Activated T-helper 1 cell treated with anti-CD3 and anti-CD28 coated beads, Interleukin-12 subunit alpha, Interleukin-12 subunit beta, Interleukin-2, Interleukin-4 antibody, amounts not matched to agents 30 ng/mL and 10 ng/mL and 1 ng/mL, durations not matched to agents 14 hours and 24 hours and 36 hours (primary cell): ENCODE measurements around the gene XCR1. TPM values are rescaled to one million over a fixed set of nuclear protein-coding genes. Genes with fewer than 3 reads are reported as not detected.

Experiments
- DNase-seq: peaks from one replicate; pipeline ENCODE4 v3.0.0; 2021; ENCODE audit warnings: low spot score
- H3K27ac Mint-ChIP-seq: one replicate; pipeline ENCODE4 v1.8.0; 2021; ENCODE audit warnings: mild to moderate bottlenecking, mixed read lengths
- H3K27me3 Mint-ChIP-seq: one replicate; pipeline ENCODE4 v1.8.0; 2022; ENCODE audit warnings: mild to moderate bottlenecking, moderate library complexity, mixed read lengths; ENCODE audit not compliant: insufficient read depth
- H3K36me3 Mint-ChIP-seq: one replicate; pipeline ENCODE4 v1.8.0; 2021; ENCODE audit warnings: low read depth, mixed read lengths
- H3K4me1 Mint-ChIP-seq: one replicate; pipeline ENCODE4 v1.8.0; 2021; ENCODE audit warnings: low read depth, mixed read lengths
- H3K4me3 Mint-ChIP-seq: one replicate; pipeline ENCODE4 v1.8.0; 2021; ENCODE audit warnings: mild to moderate bottlenecking, moderate library complexity, mixed read lengths
- H3K9me3 Mint-ChIP-seq: one replicate; pipeline ENCODE4 v1.8.0; 2021; ENCODE audit warnings: mixed read lengths
- intact Hi-C: fragments of 100-400 bp; cut with micrococcal nuclease; formaldehyde crosslinking; loops from one replicate; pipeline ENCODE4 v1.15.1; 2024
- total RNA-seq: library from RNA; stranded (reverse); gene quantifications from 2 replicates; pipeline ENCODE4 v1.2.3, GENCODE V29; 2022

The XCR1 gene
- total RNA-seq, 1 donor from 2014 or later = 0.08 TPM

DNA sequence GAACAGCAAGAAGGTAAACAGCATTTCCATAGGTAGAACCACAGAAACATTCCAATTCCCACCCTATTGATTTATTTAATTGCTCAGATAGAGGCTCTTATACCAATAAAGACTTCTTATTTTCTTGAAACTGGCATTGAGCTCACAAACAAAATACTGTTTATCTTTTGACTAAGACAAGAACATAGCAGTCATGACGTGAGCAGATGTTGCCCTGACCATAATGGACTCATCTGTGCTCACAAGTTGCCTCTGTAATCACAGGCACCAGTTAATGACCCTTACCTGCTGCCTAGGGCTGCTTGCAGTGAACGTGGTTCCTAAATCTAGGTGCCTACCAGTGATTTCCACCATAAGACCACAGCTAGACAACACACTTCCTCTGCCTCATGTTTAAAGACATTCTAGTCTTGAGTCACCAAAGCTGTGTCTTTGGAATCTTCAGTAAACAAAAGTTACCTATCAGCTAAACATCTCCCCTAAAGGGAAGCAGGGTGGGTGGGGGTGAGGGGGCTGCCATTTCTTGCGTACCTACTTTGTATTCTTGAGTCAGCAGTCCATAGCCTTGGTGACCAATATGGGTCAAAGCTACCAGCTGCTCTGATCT lies 33.8 kb downstream of the XCR1 start:
- intact Hi-C loops = loop anchor here (1.0 to 5.0 kb wide), 9 partner anchors 12 to 304 kb away; partner anchors contain the start of genes CXCR6 and SACM1L
- Mint-ChIP-seq H3K4me1 (peaks cover 75% of the 10 kb centered on the region), H3K4me3 (peak overlapping the region; percentile 70), H3K27ac (peak overlapping the region; percentile 88), H3K9me3 (no peaks in the 10 kb centered on the region), H3K36me3 (peaks cover 39% of the 10 kb centered on the region), H3K27me3 (no peaks in the 10 kb centered on the region)
- peak; percentile 35 for DNase-seq

GRCh38 chr3:45992821-45993221 lies 34.5 kb downstream of the XCR1 start:
- H3K9me3 Mint-ChIP-seq = no peaks in the 10 kb centered on the region
- no peak for DNase-seq
- peaks cover 74% of the 10 kb centered on the region for H3K4me1 Mint-ChIP-seq
- peak overlapping the region; percentile 64 for H3K27ac Mint-ChIP-seq
- H3K36me3 Mint-ChIP-seq = peaks cover 43% of the 10 kb centered on the region
- intact Hi-C loops = loop anchor here (1.0 to 5.0 kb wide), 9 partner anchors 12 to 304 kb away; partner anchors contain the start of genes CXCR6 and SACM1L
- H3K4me3 Mint-ChIP-seq = peak overlapping the region; percentile 70
- H3K27me3 Mint-ChIP-seq = no peaks in the 10 kb centered on the region

DNA sequence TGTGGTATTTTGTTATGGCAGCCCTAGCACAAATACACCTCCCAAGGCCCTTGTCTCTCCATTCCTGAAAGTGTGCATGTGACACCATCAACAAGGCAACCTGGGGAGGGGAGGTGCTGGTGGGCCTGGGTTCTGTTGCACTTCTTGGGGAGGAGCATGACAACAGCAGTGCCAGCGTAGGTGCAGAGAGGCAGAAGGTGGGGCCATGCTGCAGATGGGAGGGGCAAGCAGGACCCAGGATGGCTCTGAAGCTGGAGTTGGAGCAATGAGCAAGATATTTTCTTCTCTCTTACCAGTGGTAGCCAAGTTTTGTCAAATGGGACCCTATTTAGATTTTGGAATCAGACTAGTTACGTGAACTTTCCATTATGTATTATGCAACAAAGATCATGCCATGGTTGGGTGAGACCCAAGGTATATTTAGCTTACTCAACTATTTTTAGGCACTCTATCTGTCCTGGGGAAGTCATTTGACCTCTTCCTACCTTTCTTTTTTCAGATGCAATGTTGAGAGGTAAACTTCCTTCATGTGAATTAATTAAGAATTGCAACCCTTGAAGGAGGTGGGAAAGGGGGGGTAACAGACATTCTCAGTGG lies 35.1 kb downstream of the XCR1 start:
- DNase-seq = no peak
- intact Hi-C loops = loop anchor here (5.0 kb wide), 1 partner anchor 130 kb away; no protein-coding TSS in a partner anchor
- no peaks in the 10 kb centered on the region for H3K27me3 Mint-ChIP-seq
- H3K4me3 Mint-ChIP-seq = peak overlapping the region; percentile 70
- peaks cover 47% of the 10 kb centered on the region for H3K36me3 Mint-ChIP-seq
- peaks cover 76% of the 10 kb centered on the region for H3K4me1 Mint-ChIP-seq
- peak overlapping the region; percentile 64 for H3K27ac Mint-ChIP-seq
- no peaks in the 10 kb centered on the region for H3K9me3 Mint-ChIP-seq

- intact Hi-C loops = loop anchor here (5.0 kb wide), 1 partner anchor 129 kb away; no protein-coding TSS in a partner anchor
- no peaks in the 10 kb centered on the region for H3K9me3 Mint-ChIP-seq
- peaks cover 78% of the 10 kb centered on the region for H3K4me1 Mint-ChIP-seq
- no peaks in the 10 kb centered on the region for H3K27me3 Mint-ChIP-seq
- peak overlapping the region; percentile 19 for H3K4me3 Mint-ChIP-seq
- H3K27ac Mint-ChIP-seq = peak overlapping the region; percentile 31
- peaks cover 48% of the 10 kb centered on the region for H3K36me3 Mint-ChIP-seq
- DNase-seq = no peak
Observed at GRCh38 chr3:45991341-45991740, 35.9 kb downstream of the XCR1 start.

DNA sequence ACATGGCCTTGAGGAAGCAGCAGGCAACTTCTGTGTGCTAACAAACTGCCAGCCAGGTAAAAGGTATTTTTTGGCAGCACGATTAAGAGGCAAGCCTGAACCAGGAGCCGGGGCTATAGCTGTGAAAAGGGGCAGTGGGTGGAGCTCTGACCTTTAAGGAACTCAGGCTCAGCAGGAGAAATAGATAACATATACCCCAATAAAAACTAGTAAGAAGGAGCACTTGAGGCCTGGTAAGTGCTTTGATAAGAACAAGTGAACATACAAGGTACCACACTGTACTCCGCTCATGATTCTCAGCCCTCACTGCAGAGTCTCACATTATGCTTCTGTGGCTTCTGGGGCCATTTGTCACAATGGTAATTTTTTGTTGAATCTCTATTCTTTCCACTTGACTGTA lies 37.1 kb downstream of the XCR1 start:
- Mint-ChIP-seq H3K4me3 (no peak overlapping the region), H3K9me3 (no peaks in the 10 kb centered on the region), H3K27ac (peak overlapping the region; percentile 19), H3K36me3 (peaks cover 53% of the 10 kb centered on the region), H3K4me1 (peaks cover 83% of the 10 kb centered on the region), H3K27me3 (no peaks in the 10 kb centered on the region)
- no peak for DNase-seq
- intact Hi-C loops = loop anchor here (5.0 kb wide), 1 partner anchor 128 kb away; no protein-coding TSS in a partner anchor

DNA sequence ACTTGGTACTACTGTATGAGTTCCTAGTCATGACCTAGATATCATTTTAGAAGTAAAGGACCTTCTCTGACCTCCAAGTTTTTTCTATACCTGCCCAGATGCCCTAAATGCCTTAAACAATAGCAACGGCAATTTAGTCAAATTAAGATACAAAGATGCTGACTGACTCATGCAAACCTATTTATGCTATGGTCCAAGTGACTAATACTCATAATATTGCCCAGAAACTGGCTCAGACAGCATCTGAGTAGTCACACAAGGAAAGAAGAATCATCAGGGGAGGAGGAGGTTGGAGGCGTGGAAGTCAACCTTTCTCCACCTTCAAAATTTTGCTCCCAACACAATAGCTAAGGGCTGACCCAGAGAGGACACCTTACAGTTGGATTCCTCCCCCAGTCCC lies 38.5 kb downstream of the XCR1 start:
- Mint-ChIP-seq H3K4me1 (peaks cover 92% of the 10 kb centered on the region), H3K27me3 (no peaks in the 10 kb centered on the region), H3K36me3 (peaks cover 64% of the 10 kb centered on the region), H3K4me3 (peak overlapping the region; percentile 20), H3K27ac (peak overlapping the region; percentile 4), H3K9me3 (no peaks in the 10 kb centered on the region)
- DNase-seq = no peak
- intact Hi-C loops = no loop called here

GRCh38 chr3:45988362-45988761 lies 38.9 kb downstream of the XCR1 start:
- H3K4me1 Mint-ChIP-seq = peaks cover 92% of the 10 kb centered on the region

DNA sequence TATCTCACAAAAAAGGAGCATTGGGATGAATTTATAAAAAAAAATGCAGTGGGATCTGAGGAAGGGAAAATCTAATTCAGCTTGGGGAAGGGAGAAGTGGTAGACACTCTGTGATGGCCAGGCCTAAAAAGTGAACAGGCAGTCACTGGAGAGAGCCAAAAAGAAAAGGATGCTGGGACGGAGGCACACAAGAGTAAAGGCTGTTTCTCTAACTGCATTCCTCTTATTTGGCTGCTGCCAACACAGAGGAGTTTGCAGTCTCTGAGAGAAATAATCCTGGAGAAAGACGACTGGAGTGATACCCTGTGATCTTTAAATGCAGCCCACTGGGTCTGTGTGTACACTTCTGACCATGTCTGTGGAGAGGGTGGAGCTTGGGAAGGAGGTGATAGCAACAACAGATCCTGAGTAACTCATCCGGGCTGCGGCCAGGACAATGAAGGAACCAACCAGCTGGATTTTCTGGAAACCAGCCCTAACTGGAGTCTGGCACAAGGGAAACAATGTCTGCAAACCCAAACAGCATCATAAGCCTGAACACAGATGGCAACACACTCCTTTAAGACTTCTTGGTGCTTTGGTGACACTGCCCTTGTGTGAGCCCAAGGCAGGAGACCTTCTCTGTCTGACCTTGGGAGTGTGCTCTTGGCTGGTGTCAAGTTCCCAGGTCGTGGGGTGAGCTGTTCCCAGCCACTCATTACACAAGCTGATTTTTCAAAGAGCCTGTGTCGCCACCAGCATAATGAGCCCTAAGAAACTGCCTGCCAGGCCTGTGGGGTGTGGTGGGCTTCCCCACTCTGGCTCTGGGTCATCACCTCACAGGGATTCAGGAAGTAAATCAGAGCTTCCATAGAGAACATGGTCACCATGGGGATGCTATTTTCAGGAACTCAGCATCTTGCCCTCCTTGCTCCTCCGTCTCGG lies 39.7 kb downstream of the XCR1 start:
- H3K4me1 Mint-ChIP-seq = peaks cover 90% of the 10 kb centered on the region
- H3K27ac Mint-ChIP-seq = no peak overlapping the region
- no peak for DNase-seq
- intact Hi-C loops = no loop called here
- no peak overlapping the region for H3K4me3 Mint-ChIP-seq
- H3K36me3 Mint-ChIP-seq = peaks cover 69% of the 10 kb centered on the region
- H3K9me3 Mint-ChIP-seq = no peaks in the 10 kb centered on the region
- no peaks in the 10 kb centered on the region for H3K27me3 Mint-ChIP-seq

More at GRCh38 chr3:45988362-45988761, 38.9 kb downstream of the XCR1 start:
- Mint-ChIP-seq H3K27me3 (no peaks in the 10 kb centered on the region), H3K27ac (peak overlapping the region; percentile 61), H3K9me3 (no peaks in the 10 kb centered on the region), H3K36me3 (peaks cover 66% of the 10 kb centered on the region), H3K4me3 (no peak overlapping the region)
- DNase-seq = no peak
- intact Hi-C loops = no loop called here

DNA sequence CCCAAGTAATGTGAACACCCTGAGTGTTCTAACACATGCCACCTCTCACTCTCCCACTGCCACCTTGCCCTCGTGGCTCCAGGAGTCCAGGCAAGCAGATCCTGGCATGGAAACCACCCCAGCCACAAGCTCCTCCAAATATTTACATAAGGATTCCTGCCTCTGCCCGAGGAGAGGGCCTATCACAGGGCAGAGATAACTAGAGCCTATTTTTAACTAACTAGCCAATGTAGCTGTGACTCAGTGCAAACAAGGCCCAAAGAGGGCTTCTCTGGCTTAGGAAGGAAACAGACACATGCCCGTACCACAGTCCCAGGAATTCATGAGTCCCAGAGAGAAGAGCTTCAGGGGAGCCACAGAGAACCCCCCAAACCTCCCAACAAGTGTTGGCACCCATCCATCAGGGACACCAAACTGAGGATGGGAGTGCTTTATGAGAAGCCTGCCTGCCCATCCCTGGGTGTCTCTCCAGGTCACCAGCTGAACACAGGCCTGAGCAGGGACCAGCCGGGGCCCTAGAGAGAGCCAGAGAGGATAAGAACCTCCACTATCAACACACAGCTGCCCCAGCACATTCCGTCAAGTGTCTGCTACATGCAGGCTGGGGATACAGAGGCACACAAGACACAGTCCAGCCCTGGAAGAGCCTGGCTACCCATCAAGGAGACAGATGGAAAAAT lies 40.8 kb downstream of the XCR1 start:
- peaks cover 63% of the 10 kb centered on the region for H3K36me3 Mint-ChIP-seq
- H3K9me3 Mint-ChIP-seq = no peaks in the 10 kb centered on the region
- intact Hi-C loops = no loop called here
- no peak overlapping the region for H3K4me3 Mint-ChIP-seq
- peak overlapping the region; percentile 3 for H3K27ac Mint-ChIP-seq
- H3K4me1 Mint-ChIP-seq = peaks cover 84% of the 10 kb centered on the region
- no peak for DNase-seq
- no peaks in the 10 kb centered on the region for H3K27me3 Mint-ChIP-seq

GRCh38 chr3:45985532-45986302 lies 41.6 kb downstream of the XCR1 start:
- H3K27me3 Mint-ChIP-seq = no peaks in the 10 kb centered on the region
- intact Hi-C loops = no loop called here
- no peak overlapping the region for H3K27ac Mint-ChIP-seq
- H3K4me3 Mint-ChIP-seq = no peak overlapping the region
- H3K36me3 Mint-ChIP-seq = peaks cover 64% of the 10 kb centered on the region
- DNase-seq = no peak
- H3K4me1 Mint-ChIP-seq = peaks cover 87% of the 10 kb centered on the region
- H3K9me3 Mint-ChIP-seq = no peaks in the 10 kb centered on the region

DNA sequence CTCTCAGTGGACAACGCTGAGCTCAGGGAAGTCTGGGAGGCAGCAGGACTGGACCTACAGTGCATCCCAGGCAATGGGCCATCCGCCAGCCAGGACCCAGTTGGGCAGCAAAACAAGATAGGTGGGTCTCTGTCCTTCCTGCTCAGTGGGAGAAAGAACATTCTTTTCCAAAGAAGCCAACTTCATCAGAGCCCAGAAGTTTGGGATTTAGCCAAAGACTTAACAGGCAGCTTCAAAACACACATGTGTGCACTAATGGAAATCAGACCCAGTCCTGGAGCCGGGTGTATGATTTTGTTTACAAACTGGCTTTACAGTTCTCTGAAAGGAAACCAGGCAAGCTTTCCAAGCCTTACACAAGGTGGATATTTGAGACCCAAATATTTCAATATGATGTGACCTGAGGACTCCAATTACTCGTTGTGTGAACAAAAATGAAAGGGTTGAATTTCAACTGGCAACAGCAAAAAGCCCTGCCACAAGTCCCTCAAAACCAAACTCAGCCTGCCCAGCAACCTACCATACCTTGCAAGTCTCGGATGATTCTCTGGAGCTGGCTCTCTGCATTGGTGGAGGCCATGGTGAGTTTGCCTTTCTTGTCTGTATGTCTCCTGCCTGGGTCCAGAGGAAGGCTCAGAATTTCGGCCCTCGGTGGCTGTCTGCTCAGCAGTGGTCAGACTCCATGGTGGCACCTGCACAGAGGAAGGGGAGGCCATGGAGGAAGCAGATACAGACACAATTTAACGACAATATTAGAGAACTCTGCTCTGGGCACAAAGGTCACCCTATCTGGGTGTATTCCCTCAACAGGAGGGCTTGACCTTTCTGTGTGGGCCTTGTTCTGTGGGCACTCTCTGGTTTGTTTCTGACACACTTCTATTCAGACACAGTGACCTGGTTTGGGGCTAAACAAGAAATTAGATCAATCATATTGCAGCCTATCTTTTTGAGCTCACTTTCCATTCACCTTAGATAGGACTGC lies 42.7 kb downstream of the XCR1 start:
- no peak for DNase-seq
- Mint-ChIP-seq H3K36me3 (peaks cover 57% of the 10 kb centered on the region), H3K9me3 (no peaks in the 10 kb centered on the region), H3K27me3 (no peaks in the 10 kb centered on the region), H3K4me3 (no peak overlapping the region), H3K27ac (peak overlapping the region; percentile 45), H3K4me1 (peaks cover 87% of the 10 kb centered on the region)
- intact Hi-C loops = no loop called here
